ENCODE data around the gene PRSS50.

PRSS50 gene

DNA sequence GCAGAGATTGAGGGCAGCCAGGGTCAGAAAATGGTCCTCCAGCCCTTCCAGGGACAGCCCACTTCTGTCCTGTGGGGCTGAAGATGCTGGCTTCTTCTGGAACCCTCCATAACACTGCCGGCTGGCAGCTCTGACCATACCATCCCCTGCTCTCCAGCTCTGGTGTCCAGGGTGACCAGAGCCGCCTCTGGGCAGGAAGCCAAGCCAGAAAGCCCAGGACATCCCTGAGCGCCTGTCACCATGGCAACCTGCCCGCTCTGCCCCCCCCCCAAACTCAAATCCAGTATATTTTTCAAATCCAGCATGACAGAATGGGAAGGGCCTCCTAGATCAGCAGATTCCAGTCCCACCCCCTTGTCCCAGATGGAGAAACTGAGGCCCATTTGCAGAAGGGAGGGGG lies 16.9 kb downstream of the PRSS50 start:
- no peaks in the 10 kb centered on the region for H3K36me3 ChIP-seq (replicated peaks in 1 of 2; ENCODE audit: control insufficient read depth in 2 of 2, insufficient read depth in 2 of 2, low read length in 2 of 2)
- no peak overlapping the region for H3K27ac ChIP-seq (replicated peaks; ENCODE audit: low read length)
- H2AK5ac ChIP-seq (ENCODE audit: low read depth, low read length) = no peak overlapping the region
- no peaks in the 10 kb centered on the region for H3K9me3 ChIP-seq (replicated peaks in 1 of 2; ENCODE audit: control insufficient read depth in 2 of 2, insufficient read depth in 1 of 2, low read depth in 1 of 2, low read length in 2 of 2)
- no peak overlapping the region for H3K14ac ChIP-seq (ENCODE audit: low read length)
- no peak overlapping the region for H3K4ac ChIP-seq (ENCODE audit: low read length)
- WGBS, 2 donors (ENCODE audit: extremely low coverage in 2 of 2, insufficient read length in 2 of 2, insufficient replicate concordance in 1 of 2) = no CpG with 5 or more reads among the region's 4 CpGs
- H4K91ac ChIP-seq (ENCODE audit: low read depth, low read length, poor library complexity) = no peak overlapping the region
- H3K4me3 ChIP-seq (ENCODE audit: low read length in 2 of 2) = no peak overlapping the region
- H2BK120ac ChIP-seq (ENCODE audit: low read depth, low read length) = no peak overlapping the region
- peak overlapping the region; percentile 1 for H3K18ac ChIP-seq (ENCODE audit: low read length)
- no peak overlapping the region for H2BK12ac ChIP-seq (ENCODE audit: low read length)
- peaks cover 0 to 38% (median 6%) of the 10 kb centered on the region in 3 experiments for H3K27me3 ChIP-seq (ENCODE audit: control insufficient read depth in 3 of 3, insufficient read depth in 3 of 3, low read depth in 1 of 3, low read length in 3 of 3)
- H3K79me1 ChIP-seq (ENCODE audit: low read depth, low read length) = no peaks in the 10 kb centered on the region
- no peak overlapping the region for H2BK5ac ChIP-seq (ENCODE audit: low read length)
- H3K23ac ChIP-seq (ENCODE audit: low read depth, low read length, poor library complexity) = no peak overlapping the region
- no peak overlapping the region for H2BK15ac ChIP-seq (ENCODE audit: low read length)
- DNase-seq (ENCODE audit: low spot score) = no peak
- H3K4me1 ChIP-seq (ENCODE audit: control insufficient read depth in 2 of 2, insufficient read depth in 1 of 2, low read depth in 1 of 2, low read length in 2 of 2) = peaks cover 2 to 4% of the 10 kb centered on the region in 2 donors
- H4K8ac ChIP-seq (ENCODE audit: low read depth, low read length) = no peak overlapping the region
- no peak overlapping the region for H2AFZ ChIP-seq (ENCODE audit: low read length)
- H3K9ac ChIP-seq (ENCODE audit: low read depth, low read length, poor library complexity) = no peak overlapping the region
- no peak overlapping the region for H3K4me2 ChIP-seq (ENCODE audit: insufficient read depth, low read length, poor library complexity, severe bottlenecking)

DNA sequence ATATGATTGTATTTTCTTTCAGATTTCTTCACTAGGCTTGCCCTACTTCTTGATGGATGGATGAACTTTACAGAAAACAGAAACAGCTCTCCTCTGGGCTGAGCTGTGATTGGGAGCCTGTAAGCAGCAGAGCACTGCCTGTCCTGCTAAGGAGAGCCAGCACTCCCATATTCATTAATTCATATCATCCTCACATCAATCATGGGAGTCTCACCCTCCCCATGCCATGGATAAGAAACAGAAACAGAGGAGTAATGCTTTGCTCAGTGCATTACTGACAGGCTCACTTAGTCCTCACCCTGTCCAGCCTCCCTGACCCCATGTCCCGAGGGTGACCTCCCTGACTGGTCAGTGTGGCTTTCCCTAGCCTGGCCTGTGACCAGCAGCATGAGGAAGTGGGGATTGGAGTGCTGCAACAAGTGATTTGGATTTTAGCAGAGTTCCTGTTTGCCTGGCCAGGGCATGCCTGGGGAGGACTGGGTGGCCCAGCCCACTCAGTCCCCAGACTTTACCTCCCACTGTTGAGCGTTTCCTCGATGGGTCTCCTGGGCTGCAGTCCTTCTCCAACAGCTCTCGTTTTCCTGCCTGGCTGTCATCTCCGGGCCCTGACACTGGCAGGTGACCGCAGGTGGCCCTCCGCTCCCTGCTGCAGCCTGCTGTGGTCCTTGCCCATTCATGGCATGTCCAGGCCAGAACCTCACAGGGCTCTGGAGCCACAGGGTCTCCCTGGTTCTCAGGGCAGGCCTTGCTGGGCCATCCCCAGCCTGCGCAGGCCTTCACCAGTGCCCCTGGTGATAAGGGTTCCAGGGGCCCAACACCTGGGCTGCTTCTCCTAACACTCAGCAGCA lies 17.8 kb downstream of the PRSS50 start:
- Histone ChIP-seq H2BK120ac (ENCODE audit: low read depth, low read length) (no peak overlapping the region), H3K4me3 (ENCODE audit: low read length in 2 of 2) (no peak overlapping the region), H2BK12ac (ENCODE audit: low read length) (no peak overlapping the region), H4K91ac (ENCODE audit: low read depth, low read length, poor library complexity) (no peak overlapping the region), H3K23ac (ENCODE audit: low read depth, low read length, poor library complexity) (no peak overlapping the region), H3K9ac (ENCODE audit: low read depth, low read length, poor library complexity) (no peak overlapping the region), H3K18ac (ENCODE audit: low read length) (peak overlapping the region; percentile 73), H3K4ac (ENCODE audit: low read length) (no peak overlapping the region), H2AK5ac (ENCODE audit: low read depth, low read length) (no peak overlapping the region), H2BK15ac (ENCODE audit: low read length) (no peak overlapping the region), H3K4me1 (ENCODE audit: control insufficient read depth in 2 of 2, insufficient read depth in 1 of 2, low read depth in 1 of 2, low read length in 2 of 2) (peaks cover 2 to 4% of the 10 kb centered on the region in 2 donors), H2BK5ac (ENCODE audit: low read length) (no peak overlapping the region), H4K8ac (ENCODE audit: low read depth, low read length) (no peak overlapping the region), H3K4me2 (ENCODE audit: insufficient read depth, low read length, poor library complexity, severe bottlenecking) (no peak overlapping the region), H3K36me3 (replicated peaks in 1 of 2; ENCODE audit: control insufficient read depth in 2 of 2, insufficient read depth in 2 of 2, low read length in 2 of 2) (no peaks in the 10 kb centered on the region), H3K27ac (replicated peaks; ENCODE audit: low read length) (no peak overlapping the region), H3K27me3 (ENCODE audit: control insufficient read depth in 3 of 3, insufficient read depth in 3 of 3, low read depth in 1 of 3, low read length in 3 of 3) (peaks cover 0 to 46% (median 6%) of the 10 kb centered on the region in 3 experiments), H3K9me3 (replicated peaks in 1 of 2; ENCODE audit: control insufficient read depth in 2 of 2, insufficient read depth in 1 of 2, low read depth in 1 of 2, low read length in 2 of 2) (no peaks in the 10 kb centered on the region), H3K14ac (ENCODE audit: low read length) (peak overlapping the region; percentile 33), H3K79me1 (ENCODE audit: low read depth, low read length) (no peaks in the 10 kb centered on the region), H2AFZ (ENCODE audit: low read length) (no peak overlapping the region)
- DNase-seq (ENCODE audit: low spot score) = no peak
- no CpG with 5 or more reads among the region's 8 CpGs for WGBS, 2 donors (ENCODE audit: extremely low coverage in 2 of 2, insufficient read length in 2 of 2, insufficient replicate concordance in 1 of 2)

- Histone ChIP-seq H3K4me1 (ENCODE audit: control insufficient read depth in 2 of 2, insufficient read depth in 1 of 2, low read depth in 1 of 2, low read length in 2 of 2) (peaks cover 0 to 15% of the 10 kb centered on the region in 2 donors), H4K91ac (ENCODE audit: low read depth, low read length, poor library complexity) (no peak overlapping the region), H2AK5ac (ENCODE audit: low read depth, low read length) (peak overlapping the region; percentile 20), H3K9ac (ENCODE audit: low read depth, low read length, poor library complexity) (no peak overlapping the region), H4K8ac (ENCODE audit: low read depth, low read length) (no peak overlapping the region), H3K14ac (ENCODE audit: low read length) (no peak overlapping the region), H3K79me1 (ENCODE audit: low read depth, low read length) (no peaks in the 10 kb centered on the region), H3K4ac (ENCODE audit: low read length) (no peak overlapping the region), H2AFZ (ENCODE audit: low read length) (no peak overlapping the region), H3K27ac (replicated peaks; ENCODE audit: low read length) (no peak overlapping the region), H3K4me3 (ENCODE audit: low read length in 2 of 2) (no peak overlapping the region), H3K4me2 (ENCODE audit: insufficient read depth, low read length, poor library complexity, severe bottlenecking) (no peak overlapping the region), H2BK5ac (ENCODE audit: low read length) (peak overlapping the region; percentile 82), H2BK120ac (ENCODE audit: low read depth, low read length) (no peak overlapping the region), H3K9me3 (replicated peaks in 1 of 2; ENCODE audit: control insufficient read depth in 2 of 2, insufficient read depth in 1 of 2, low read depth in 1 of 2, low read length in 2 of 2) (no peaks in the 10 kb centered on the region), H3K36me3 (replicated peaks in 1 of 2; ENCODE audit: control insufficient read depth in 2 of 2, insufficient read depth in 2 of 2, low read length in 2 of 2) (no peaks in the 10 kb centered on the region), H2BK12ac (ENCODE audit: low read length) (no peak overlapping the region), H3K18ac (ENCODE audit: low read length) (peak overlapping the region; percentile 45), H3K27me3 (ENCODE audit: control insufficient read depth in 3 of 3, insufficient read depth in 3 of 3, low read depth in 1 of 3, low read length in 3 of 3) (peaks cover 0 to 54% (median 20%) of the 10 kb centered on the region in 3 experiments), H2BK15ac (ENCODE audit: low read length) (peak overlapping the region; percentile 46), H3K23ac (ENCODE audit: low read depth, low read length, poor library complexity) (peak overlapping the region; percentile 62)
- no peak for DNase-seq (ENCODE audit: low spot score)
- no CpG with 5 or more reads among the region's 4 CpGs for WGBS, 2 donors (ENCODE audit: extremely low coverage in 2 of 2, insufficient read length in 2 of 2, insufficient replicate concordance in 1 of 2)
These were observed 21.4 kb downstream of the PRSS50 start for GRCh38 chr3:46695962-46696894.
